ENCODE results near the gene DNAH17. TPM values are rescaled to one million over a fixed set of nuclear protein-coding genes. Genes with fewer than 3 reads are reported as not detected.

DNAH17 gene
- total and polyA plus RNA-seq, 2 experiments from 2014 or later: 1.7 TPM; not detected in 1

GRCh38 chr17:78461799-78462053 is 115.5 kb downstream of the DNAH17 start:
- H3K36me3 ChIP-seq: no peaks in the 10 kb centered on the region
- no peak for DNase-seq (ENCODE audit: low read depth in 1 of 2, low spot score in 1 of 2)
- no peak overlapping the region for H3K27ac ChIP-seq
- no peaks in the 10 kb centered on the region for H3K4me1 ChIP-seq (ENCODE audit: low read depth)
- H3K27me3 ChIP-seq: no peaks in the 10 kb centered on the region
- no peaks in the 10 kb centered on the region for H3K9me3 ChIP-seq (ENCODE audit: low read depth)
- TF ChIP-seq, protein P1, sequence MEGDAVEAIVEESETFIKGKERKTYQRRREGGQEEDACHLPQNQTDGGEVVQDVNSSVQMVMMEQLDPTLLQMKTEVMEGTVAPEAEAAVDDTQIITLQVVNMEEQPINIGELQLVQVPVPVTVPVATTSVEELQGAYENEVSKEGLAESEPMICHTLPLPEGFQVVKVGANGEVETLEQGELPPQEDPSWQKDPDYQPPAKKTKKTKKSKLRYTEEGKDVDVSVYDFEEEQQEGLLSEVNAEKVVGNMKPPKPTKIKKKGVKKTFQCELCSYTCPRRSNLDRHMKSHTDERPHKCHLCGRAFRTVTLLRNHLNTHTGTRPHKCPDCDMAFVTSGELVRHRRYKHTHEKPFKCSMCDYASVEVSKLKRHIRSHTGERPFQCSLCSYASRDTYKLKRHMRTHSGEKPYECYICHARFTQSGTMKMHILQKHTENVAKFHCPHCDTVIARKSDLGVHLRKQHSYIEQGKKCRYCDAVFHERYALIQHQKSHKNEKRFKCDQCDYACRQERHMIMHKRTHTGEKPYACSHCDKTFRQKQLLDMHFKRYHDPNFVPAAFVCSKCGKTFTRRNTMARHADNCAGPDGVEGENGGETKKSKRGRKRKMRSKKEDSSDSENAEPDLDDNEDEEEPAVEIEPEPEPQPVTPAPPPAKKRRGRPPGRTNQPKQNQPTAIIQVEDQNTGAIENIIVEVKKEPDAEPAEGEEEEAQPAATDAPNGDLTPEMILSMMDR (IDR thresholded peaks at IDR 0.05; ENCODE audit: low read depth, low read length): no peak
- no peak overlapping the region for H3K4me3 ChIP-seq

GRCh38 chr17:78460951-78461798 is 116.0 kb downstream of the DNAH17 start:
- DNase-seq (ENCODE audit: low read depth in 1 of 2, low spot score in 1 of 2): no peak
- no peaks in the 10 kb centered on the region for H3K9me3 ChIP-seq (ENCODE audit: low read depth)
- H3K4me1 ChIP-seq (ENCODE audit: low read depth): no peaks in the 10 kb centered on the region
- TF ChIP-seq, protein P1 (IDR thresholded peaks at IDR 0.05; ENCODE audit: low read depth, low read length): no peak
- H3K36me3 ChIP-seq: no peaks in the 10 kb centered on the region
- no peaks in the 10 kb centered on the region for H3K27me3 ChIP-seq
- no peak overlapping the region for H3K27ac ChIP-seq
- H3K4me3 ChIP-seq: no peak overlapping the region

DNA sequence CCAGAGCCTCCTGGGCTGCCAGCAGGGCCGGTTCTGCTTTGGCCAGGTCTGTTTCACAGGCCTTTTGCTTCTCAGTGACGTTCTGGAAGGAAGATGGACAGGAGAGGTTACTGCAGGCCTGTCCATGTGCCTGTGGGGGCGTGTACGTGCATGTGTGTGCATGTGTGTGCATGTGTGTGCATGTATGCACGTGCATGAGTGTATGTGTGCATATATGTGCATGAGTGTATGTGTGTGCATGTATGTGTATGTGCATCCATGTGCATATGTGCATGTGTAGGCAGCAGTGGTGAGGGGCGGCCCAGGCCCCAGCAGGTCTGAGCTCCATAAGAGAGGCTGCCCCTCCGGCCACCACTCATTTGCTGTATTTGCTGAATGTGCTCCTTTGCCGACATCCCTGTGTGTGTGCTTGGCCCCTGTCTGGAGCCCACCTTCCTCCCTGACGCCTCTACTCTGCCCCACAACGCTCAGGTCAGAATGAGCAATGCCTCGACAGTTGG is 117.0 kb downstream of the DNAH17 start:
- TF ChIP-seq, protein P1 (IDR thresholded peaks at IDR 0.05; ENCODE audit: low read depth, low read length): no peak
- Histone ChIP-seq H3K36me3 (no peaks in the 10 kb centered on the region), H3K4me3 (no peak overlapping the region), H3K27me3 (no peaks in the 10 kb centered on the region), H3K27ac (no peak overlapping the region), H3K4me1 (ENCODE audit: low read depth) (no peaks in the 10 kb centered on the region), H3K9me3 (ENCODE audit: low read depth) (no peaks in the 10 kb centered on the region)
- DNase-seq (ENCODE audit: low read depth in 1 of 2, low spot score in 1 of 2): no peak

DNA sequence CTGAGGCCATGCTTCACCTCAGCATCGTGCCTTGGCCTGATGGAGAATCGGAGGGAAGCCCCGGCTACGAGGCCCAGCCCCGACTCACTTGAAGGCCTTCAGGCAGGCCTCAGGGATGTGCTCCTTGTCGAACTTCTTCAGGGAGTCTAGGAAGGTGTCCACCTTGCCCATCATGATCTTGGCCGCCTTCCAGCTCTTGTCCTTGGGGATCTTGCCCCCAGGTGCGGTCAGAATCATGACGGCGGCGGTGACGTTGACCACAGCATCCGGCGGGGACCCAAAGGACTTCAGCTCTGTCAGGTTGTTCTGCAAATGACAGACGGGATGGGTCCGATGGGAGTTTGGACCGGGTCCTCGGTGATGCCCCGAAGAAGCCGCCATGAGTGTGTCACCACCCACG is 117.5 kb downstream of the DNAH17 start:
- Histone ChIP-seq H3K9me3 (ENCODE audit: low read depth) (no peaks in the 10 kb centered on the region), H3K36me3 (no peaks in the 10 kb centered on the region), H3K27ac (no peak overlapping the region), H3K4me3 (no peak overlapping the region), H3K27me3 (no peaks in the 10 kb centered on the region), H3K4me1 (ENCODE audit: low read depth) (no peaks in the 10 kb centered on the region)
- TF ChIP-seq, protein P1 (IDR thresholded peaks at IDR 0.05; ENCODE audit: low read depth, low read length): no peak
- no peak for DNase-seq (ENCODE audit: low read depth in 1 of 2, low spot score in 1 of 2)

- Histone ChIP-seq H3K4me3 (no peak overlapping the region), H3K36me3 (no peaks in the 10 kb centered on the region), H3K4me1 (ENCODE audit: low read depth) (no peaks in the 10 kb centered on the region), H3K27ac (no peak overlapping the region), H3K9me3 (ENCODE audit: low read depth) (no peaks in the 10 kb centered on the region), H3K27me3 (no peaks in the 10 kb centered on the region)
- DNase-seq (ENCODE audit: low read depth in 1 of 2, low spot score in 1 of 2): no peak
- TF ChIP-seq, protein P1 (IDR thresholded peaks at IDR 0.05; ENCODE audit: low read depth, low read length): no peak
Observed at GRCh38 chr17:78458736-78459335, 118.4 kb downstream of the DNAH17 start.

All from cardiac muscle cell (in vitro differentiated cells and primary cell).